Middle frontal gyrus (tissue), 1 donor: Measurements from ENCODE around the gene UMODL1.

Source experiments
- DNase-seq: peaks from one replicate; pipeline ENCODE4 v3.0.0-alpha.2; 2015; ENCODE audit warnings: low spot score; ENCODE audit errors: extremely low spot score

The UMODL1 gene

DNA sequence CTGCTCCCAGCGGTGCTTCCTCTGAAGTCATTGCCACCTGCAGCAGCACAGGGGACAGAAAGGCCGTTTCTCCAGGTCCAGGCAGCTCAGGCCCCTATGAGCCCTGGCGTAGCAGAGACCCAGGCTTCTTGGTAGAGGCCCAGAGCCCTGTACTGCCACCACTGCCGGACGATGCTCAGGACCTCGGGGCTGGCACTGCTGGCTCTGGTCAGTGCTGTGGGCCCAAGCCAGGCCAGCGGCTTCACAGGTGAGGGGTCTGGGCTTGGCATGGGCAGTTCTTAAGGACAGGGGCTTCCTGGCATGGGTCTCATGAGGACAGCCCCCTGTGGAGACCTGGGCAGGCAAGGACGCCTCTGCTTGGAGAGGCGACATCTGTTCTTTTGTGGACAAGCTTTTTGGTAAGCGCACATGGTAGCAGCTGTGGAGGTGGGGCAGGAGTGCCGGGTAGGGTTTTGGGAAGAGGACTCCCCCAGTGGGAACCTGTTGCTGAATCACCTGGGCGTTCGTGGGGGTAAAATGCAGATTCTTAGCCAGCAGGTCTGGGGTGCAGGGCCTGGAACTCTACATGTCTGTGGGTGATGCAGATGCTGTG lies at the start of gene UMODL1:
UMODL1 (plus strand) TSS at position 172 of the 592 bp plus-strand sequence; CDS start at position 172, 0 bp downstream.
- DNase-seq = no peak

- DNase-seq = no peak
These were observed 49.6 kb upstream of the UMODL1 start for GRCh38 chr21:42021371-42022090.

- no peak for DNase-seq
These were observed 49.1 kb upstream of the UMODL1 start for GRCh38 chr21:42022091-42022430.

DNA sequence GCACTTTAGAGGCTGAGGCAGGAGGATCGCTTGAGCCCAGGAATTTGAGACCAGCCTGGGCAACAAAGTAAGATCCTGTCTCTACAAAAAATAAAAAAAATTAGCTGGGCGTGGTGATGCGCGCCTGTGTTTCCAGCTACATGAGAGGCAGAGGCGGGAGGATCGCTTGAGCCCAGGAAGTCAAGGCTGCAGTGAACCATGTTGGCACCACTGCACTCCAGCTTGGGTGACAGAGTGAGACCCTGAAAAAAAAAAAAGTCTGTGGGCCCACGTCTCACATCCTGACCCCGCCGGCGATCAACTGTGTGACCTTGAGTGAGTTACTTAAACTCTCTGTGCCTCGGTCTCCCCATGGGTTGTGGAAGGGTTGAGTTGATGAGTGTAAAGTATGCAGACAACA lies 48.2 kb upstream of the UMODL1 start:
- no peak for DNase-seq

- DNase-seq = no peak
These were observed 45.6 kb upstream of the UMODL1 start for GRCh38 chr21:42025376-42026081.

DNA sequence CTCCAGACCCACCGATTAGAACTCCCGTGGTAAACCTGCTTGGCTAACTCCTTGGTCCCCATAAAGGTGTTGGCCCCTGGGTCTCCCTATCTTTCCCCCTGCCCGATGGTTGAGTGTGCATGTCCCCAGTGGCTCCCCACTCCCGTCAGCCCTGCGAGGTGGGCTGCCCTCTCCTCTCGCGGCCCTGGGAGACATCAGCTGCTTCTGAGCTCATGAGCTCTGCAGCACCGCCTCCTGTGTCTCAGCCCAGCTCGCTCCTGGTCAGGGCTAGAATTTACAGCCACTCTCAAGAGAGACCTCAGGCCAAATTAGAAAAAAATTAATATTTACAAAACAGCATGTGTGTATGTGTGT lies 45.1 kb upstream of the UMODL1 start:
- DNase-seq = no peak

GRCh38 chr21:42027085-42027821 lies 43.9 kb upstream of the UMODL1 start:
- DNase-seq = no peak

GRCh38 chr21:42027822-42028765 lies 43.0 kb upstream of the UMODL1 start:
- no peak for DNase-seq

DNA sequence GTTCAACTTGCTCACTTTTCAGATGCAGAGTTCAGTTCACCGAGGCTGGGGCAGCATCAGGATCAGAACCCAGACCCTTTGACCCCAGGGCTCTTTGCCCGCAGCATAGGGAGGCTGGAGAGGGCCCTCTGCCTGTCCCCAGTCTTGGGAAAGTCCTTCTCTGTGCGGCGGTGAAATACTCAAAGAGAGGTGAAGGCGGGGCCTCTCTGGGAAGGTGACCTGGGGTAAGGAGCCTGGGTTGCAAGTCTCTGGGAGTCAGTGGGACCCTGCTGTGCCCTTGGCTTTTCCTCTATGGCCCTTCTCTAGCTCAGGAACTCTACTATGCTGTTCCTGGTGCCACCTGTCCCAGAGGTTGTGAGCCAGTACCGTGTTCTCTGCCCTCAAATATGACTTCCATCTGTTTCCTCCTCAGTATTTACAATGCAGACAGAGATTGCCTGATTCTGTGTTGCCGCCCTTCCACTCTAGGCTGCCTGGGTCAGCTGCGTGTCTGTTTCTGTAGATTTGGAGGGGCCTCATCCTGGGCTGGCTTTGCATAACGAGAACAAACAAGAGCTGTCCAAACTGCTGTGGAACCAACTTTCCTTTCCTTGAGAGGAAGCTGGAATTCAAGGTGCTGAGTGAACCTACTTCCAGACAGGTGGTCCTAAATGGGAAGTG lies 42.2 kb upstream of the UMODL1 start:
- DNase-seq = no peak

- no peak for DNase-seq
These were observed 40.8 kb upstream of the UMODL1 start for GRCh38 chr21:42030311-42030710.

GRCh38 chr21:42031241-42031640 lies 39.9 kb upstream of the UMODL1 start:
- no peak for DNase-seq

DNA sequence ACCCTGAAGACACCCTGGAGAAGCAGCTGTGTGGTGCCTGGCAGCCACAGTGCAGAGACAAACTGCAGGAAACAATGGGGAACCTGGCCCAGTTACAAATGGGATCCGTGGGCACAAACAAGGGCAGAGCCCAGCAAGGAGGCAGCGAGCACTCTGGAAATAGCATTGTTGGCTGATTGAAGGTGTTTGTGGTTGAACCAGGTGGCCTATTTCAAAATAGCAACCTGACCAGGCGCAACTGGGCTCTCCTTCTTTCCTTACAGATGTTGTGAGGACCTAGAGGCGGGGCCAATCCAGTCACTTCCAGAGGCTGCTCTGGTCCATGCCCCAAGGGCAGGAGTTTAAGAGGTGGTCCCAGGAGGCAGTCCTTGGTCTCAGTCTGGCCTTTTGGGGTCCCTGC lies 39.3 kb upstream of the UMODL1 start:
- DNase-seq = no peak

DNA sequence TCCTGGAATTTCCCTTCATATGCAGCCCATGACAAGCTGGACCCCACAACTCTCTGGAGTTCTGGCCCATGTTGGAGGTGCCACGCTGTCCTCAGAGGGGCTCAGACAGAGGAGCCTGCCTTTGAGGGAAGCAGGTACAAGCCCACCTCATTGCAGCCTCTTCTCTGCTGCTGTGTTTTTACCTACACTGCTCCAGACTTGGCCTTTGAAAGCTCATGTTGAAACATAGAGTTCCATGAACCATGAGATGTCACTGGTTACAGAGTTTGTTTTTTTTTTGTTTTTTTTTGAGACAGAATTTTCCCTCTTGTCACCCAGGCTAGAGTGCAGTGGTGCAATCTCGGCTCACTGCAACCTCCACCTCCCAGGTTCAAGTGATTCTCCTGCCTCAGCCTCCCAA lies 38.9 kb upstream of the UMODL1 start:
- no peak for DNase-seq

GRCh38 chr21:42032968-42033367 lies 38.1 kb upstream of the UMODL1 start:
- DNase-seq = no peak

DNA sequence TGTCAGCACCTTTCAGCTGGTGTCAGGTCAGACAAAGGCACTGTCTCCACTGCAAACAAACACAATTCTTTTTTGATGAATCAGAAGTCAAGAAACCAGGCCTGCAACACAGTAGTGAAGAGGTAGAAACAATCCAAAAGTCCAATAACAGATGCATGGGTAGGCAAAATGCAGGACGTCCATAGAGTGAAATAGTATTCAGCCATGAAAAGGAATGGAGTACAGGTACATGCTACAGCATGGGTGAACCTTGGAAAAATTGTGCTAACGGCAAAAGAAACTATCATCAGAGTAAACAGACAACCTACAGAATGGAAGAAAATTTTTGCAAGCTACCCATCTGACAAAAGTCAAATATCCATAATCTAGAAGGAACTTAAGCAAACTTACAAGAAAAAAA lies 34.8 kb upstream of the UMODL1 start:
- no peak for DNase-seq

DNA sequence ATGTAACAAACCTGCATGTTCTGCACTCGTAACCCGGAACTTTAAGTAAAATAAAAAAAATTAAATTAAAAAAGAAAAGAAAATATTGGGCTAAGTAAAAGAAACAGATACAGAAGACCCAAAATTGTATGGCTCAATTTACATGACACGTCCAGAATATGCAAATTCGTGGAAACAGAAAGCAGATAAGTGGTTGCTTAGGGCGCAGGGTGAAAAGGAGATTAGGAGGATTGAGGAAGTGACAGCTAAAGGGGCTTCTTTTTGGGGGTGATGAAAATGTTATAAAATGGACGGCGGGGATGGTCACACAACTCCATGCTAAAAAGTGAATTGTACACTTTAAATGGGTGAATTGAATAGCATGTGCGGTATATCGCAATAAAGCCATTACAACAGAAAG lies 33.6 kb upstream of the UMODL1 start:
- DNase-seq = no peak

GRCh38 chr21:42037943-42038342 lies 33.2 kb upstream of the UMODL1 start:
- no peak for DNase-seq

DNA sequence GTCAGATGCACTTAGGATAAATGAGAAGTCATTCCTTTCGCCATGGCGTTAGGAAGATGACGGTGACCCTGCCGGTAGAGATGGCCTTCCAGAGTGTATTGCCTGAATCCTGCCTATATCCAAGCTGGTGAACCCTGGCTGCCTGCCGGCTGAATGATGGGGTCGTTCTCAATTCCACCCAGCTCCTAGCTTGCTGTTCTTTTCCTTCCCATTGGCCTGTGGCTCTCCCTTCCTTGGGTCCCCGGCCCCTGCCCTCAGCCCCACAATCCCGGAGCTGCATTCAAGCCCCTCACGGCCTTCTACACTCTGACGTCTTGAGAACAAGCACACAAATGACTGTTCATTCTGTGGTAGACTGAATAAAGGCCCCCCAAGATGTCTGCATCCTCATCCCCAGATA lies 32.7 kb upstream of the UMODL1 start:
- no peak for DNase-seq

DNA sequence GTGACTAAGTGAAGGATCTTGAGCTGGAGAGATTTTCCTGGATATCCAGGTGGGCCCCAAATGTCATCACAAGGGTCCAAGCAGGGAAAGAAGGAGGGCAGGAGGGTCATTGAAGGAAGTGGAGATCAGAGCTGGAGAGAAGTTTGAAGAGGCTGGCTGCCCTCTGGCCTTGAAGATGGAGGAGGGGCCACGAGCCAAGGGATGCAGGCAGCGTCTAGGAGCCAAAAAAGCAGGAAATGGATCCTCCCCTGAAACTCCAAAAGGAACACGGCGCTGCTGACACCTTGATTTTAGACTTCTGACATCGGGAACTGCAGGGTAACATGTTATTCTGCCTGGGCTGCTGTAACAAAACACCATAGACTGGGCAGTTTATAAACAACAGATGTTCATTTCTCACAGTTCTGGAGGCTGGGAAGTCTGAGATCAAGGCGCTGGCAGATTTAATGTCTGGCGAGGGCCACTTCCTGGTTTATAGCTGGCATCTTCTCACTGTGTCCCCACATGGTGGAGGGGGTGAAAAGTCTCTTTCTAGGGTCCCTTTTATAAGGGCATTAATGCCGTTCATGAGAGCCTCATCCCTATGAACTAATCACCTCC lies 32.2 kb upstream of the UMODL1 start:
- no peak for DNase-seq

DNA sequence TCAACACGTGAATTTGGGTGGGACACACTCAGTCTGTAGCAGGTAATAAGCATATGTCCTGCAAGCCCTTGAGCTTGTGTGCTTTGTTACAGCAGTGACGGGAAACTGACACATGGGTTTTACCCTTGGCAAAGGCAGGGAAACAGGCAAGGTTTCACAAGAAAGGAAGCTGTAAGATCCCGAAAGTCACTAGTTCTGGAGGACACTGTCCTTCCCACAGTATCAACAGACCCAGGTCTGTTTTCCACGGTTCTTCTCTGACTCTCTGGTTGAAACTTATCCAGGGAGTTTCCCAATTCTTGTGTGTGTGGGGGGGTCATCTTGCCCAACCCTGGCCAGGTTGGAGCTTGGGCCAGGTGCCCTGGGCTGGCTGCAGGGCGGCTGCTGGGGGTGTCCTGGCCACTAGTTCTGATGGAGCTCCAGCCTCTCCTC lies 31.6 kb upstream of the UMODL1 start:
- DNase-seq = no peak
